Liver (tissue), 9 donors: ENCODE results near the gene ZNF267. TPM values are rescaled to one million over a fixed set of nuclear protein-coding genes. Genes with fewer than 3 reads are reported as not detected.

Experiments used
- DNase-seq: peaks from one replicate; pipeline ENCODE4 v3.0.0-alpha.2; 2017; ENCODE audit warnings: low spot score
- H3K27ac ChIP-seq, 2 donors: one replicate each; pipeline ENCODE4 v1.7.0; 2013; ENCODE audit warnings: inconsistent platforms in 2 of 2, low read length in 2 of 2, control low read depth in 1 of 2, low read depth in 1 of 2, mild to moderate bottlenecking in 1 of 2
- H3K27me3 ChIP-seq, 4 donors: one replicate each; pipeline versions ENCODE4 v1.6.1 to v1.7.0; 2013; ENCODE audit warnings: low read length in 3 of 4, inconsistent platforms in 1 of 4, mild to moderate bottlenecking in 1 of 4, moderate library complexity in 1 of 4; ENCODE audit not compliant: control insufficient read depth in 4 of 4, insufficient read depth in 4 of 4
- H3K36me3 ChIP-seq, 4 donors: one replicate each; pipeline versions ENCODE4 v1.6.1 to v1.7.0; 2013; ENCODE audit warnings: low read length in 3 of 4, mild to moderate bottlenecking in 3 of 4, low read depth in 1 of 4, moderate library complexity in 1 of 4; ENCODE audit not compliant: control insufficient read depth in 4 of 4, insufficient read depth in 3 of 4
- H3K4me1 ChIP-seq, 4 donors: one replicate each; pipeline versions ENCODE4 v1.6.1 to v1.7.0; 2013; ENCODE audit warnings: low read length in 3 of 4, mild to moderate bottlenecking in 3 of 4, moderate library complexity in 1 of 4; ENCODE audit not compliant: control insufficient read depth in 4 of 4, insufficient read depth in 4 of 4
- H3K4me3 ChIP-seq, 3 donors: one replicate each; pipeline versions ENCODE4 v1.6.1 to v1.7.0; 2013; ENCODE audit warnings: low read length in 3 of 3, control low read depth in 1 of 3, low read depth in 1 of 3, mild to moderate bottlenecking in 1 of 3
- H3K9ac ChIP-seq, 2 donors: one replicate each; pipeline ENCODE4 v1.7.0; 2013; ENCODE audit warnings: low read length in 2 of 2, mild to moderate bottlenecking in 2 of 2, moderate library complexity in 2 of 2, control low read depth in 1 of 2, low read depth in 1 of 2
- H3K9me3 ChIP-seq, 4 donors: one replicate each; pipeline versions ENCODE4 v1.6.1 to v1.7.0; 2013; ENCODE audit warnings: low read length in 3 of 4; ENCODE audit not compliant: control insufficient read depth in 4 of 4
- EGR1 ChIP-seq, 2 donors: IDR thresholded peaks; 2 replicates each; pipeline ENCODE4 v1.6.1; 2016 to 2018; ENCODE audit warnings: antibody characterized with exemption in 2 of 2, low read depth in 2 of 2
- FOXA1 ChIP-seq: IDR thresholded peaks from 2 replicates; pipeline ENCODE4 v1.6.1; 2016; ENCODE audit warnings: antibody characterized with exemption
- HNF4A ChIP-seq, 2 donors: conservative IDR thresholded peaks; 2 replicates each; pipeline ENCODE4 v1.6.1; 2016; ENCODE audit warnings: antibody characterized with exemption in 2 of 2, mild to moderate bottlenecking in 2 of 2
- HNF4G ChIP-seq: IDR thresholded peaks from 2 replicates; pipeline ENCODE4 v1.6.1; 2016; ENCODE audit warnings: antibody characterized with exemption
- JUND ChIP-seq, 2 donors: IDR thresholded peaks; 2 replicates each; pipeline ENCODE4 v1.6.1; 2016; ENCODE audit warnings: antibody characterized with exemption in 2 of 2
- RAD21 ChIP-seq, 2 donors: IDR thresholded peaks; 2 replicates each; pipeline ENCODE4 v1.6.1; 2016; ENCODE audit warnings: antibody characterized with exemption in 2 of 2, mild to moderate bottlenecking in 2 of 2
- RXRA ChIP-seq, 2 donors: IDR thresholded peaks; 2 replicates each; pipeline ENCODE4 v1.6.1; 2017 to 2018; ENCODE audit warnings: antibody characterized with exemption in 2 of 2, mild to moderate bottlenecking in 1 of 2
- SP1 ChIP-seq: IDR thresholded peaks from 2 replicates; pipeline ENCODE4 v1.6.1; 2018; ENCODE audit warnings: antibody characterized with exemption, mild to moderate bottlenecking
- TAF1 ChIP-seq: conservative IDR thresholded peaks from 2 replicates; pipeline ENCODE4 v1.6.1; 2016; ENCODE audit warnings: antibody characterized with exemption, mild to moderate bottlenecking
- YY1 ChIP-seq: IDR thresholded peaks from 2 replicates; pipeline ENCODE4 v1.6.1; 2016; ENCODE audit warnings: antibody characterized with exemption, mild to moderate bottlenecking
- WGBS: extraction: QIAGEN DNeasy Blood & Tissue Kit; methylation state at CpG from one replicate; pipeline ENCODE4 v1.1.7; 2013; 5-methylcytosine and 5-hydroxymethylcytosine counted together
- polyA plus RNA-seq, 2 donors: library from polyadenylated mRNA; stranded (reverse) in 1 of 2; unstranded in 1 of 2; fragments of 200-250 nt in 1 of 2; fragments of >200 nt in 1 of 2; fragmentation: Nextera tagmentation in 1 of 2; extraction: Ambion mirVana in 1 of 2; gene quantifications; one replicate each; pipeline versions ENCODE4 v1.2.1 to v1.2.3, GENCODE V29; 2013 to 2015
- total RNA-seq, 2 donors: library from RNA; depleted of rRNA; stranded (reverse); fragments of >200 nt; gene quantifications; one replicate each; pipeline ENCODE4 v1.2.3, GENCODE V29; 2014
- TF ChIP-seq, protein P1 (sequence below): IDR thresholded peaks from 2 replicates; pipeline ENCODE4 v1.6.1; 2016; ENCODE audit warnings: antibody characterized with exemption
- TF ChIP-seq, protein P2 (sequence below): IDR thresholded peaks from 2 replicates; pipeline ENCODE4 v1.6.1; 2016; ENCODE audit warnings: antibody characterized with exemption
- TF ChIP-seq, protein P3 (sequence below): IDR thresholded peaks from 2 replicates; pipeline ENCODE4 v1.6.1; 2016; ENCODE audit warnings: antibody characterized with exemption
- TF ChIP-seq, protein P4 (sequence below): IDR thresholded peaks from 2 replicates; pipeline ENCODE4 v1.6.1; 2016; ENCODE audit warnings: antibody characterized with exemption, mild to moderate bottlenecking
- donor health status: healthy.
- donor health status: healthy.
- donor health status: healthy.
- donor health status: healthy.
- donor health status: healthy.

Gene ZNF267
- total and polyA plus RNA-seq, 4 donors: 1.9 to 9.0 (median 3.7) TPM

DNA sequence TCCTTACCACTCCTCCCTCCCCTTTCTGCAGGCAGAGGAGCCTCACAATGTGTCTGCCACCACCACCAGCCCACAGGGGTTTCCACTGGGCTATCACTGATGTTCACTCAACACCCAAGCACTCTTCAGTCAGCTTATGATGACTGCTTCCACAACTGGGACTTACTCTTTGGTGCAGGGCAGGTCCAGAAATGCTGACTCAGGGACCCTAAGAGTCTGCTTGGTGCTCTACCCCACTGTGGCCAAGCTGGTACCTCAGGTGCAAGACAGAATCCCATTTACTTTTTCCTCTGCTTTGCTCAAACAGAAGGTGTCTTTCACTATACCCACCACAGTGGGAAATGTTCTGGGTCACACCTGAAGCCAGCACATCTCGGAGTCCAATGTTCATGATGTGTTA, 40.1 kb downstream of the ZNF267 start:
- DNase-seq: no peak
- peaks cover 26 to 90% (median 46%) of the 10 kb centered on the region in 4 donors for H3K9me3 ChIP-seq
- WGBS: 98% methylated on average over 1 of the region's 1 CpG
- H3K27ac ChIP-seq: no peak overlapping the region
- H3K4me3 ChIP-seq: peak overlapping the region in 2 of 3 donors; percentile 41 to 59
- no peak overlapping the region for H3K9ac ChIP-seq
- peaks cover 8 to 49% (median 34%) of the 10 kb centered on the region in 4 donors for H3K36me3 ChIP-seq
- TF ChIP-seq HNF4A (conservative IDR thresholded peaks at IDR 0.05) (no peak), YY1 (no peak), FOXA1 (no peak), RXRA (IDR thresholded peaks at IDR 0.05) (no peak), HNF4G (no peak), RAD21 (IDR thresholded peaks at IDR 0.05) (no peak), EGR1 (IDR thresholded peaks at IDR 0.05; ENCODE audit: low read depth in 2 of 2) (no peak), TAF1 (no peak), SP1 (no peak), JUND (IDR thresholded peaks at IDR 0.05) (no peak)
- TF ChIP-seq, protein P1, sequence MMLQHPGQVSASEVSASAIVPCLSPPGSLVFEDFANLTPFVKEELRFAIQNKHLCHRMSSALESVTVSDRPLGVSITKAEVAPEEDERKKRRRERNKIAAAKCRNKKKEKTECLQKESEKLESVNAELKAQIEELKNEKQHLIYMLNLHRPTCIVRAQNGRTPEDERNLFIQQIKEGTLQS: no peak
- TF ChIP-seq, protein P2, sequence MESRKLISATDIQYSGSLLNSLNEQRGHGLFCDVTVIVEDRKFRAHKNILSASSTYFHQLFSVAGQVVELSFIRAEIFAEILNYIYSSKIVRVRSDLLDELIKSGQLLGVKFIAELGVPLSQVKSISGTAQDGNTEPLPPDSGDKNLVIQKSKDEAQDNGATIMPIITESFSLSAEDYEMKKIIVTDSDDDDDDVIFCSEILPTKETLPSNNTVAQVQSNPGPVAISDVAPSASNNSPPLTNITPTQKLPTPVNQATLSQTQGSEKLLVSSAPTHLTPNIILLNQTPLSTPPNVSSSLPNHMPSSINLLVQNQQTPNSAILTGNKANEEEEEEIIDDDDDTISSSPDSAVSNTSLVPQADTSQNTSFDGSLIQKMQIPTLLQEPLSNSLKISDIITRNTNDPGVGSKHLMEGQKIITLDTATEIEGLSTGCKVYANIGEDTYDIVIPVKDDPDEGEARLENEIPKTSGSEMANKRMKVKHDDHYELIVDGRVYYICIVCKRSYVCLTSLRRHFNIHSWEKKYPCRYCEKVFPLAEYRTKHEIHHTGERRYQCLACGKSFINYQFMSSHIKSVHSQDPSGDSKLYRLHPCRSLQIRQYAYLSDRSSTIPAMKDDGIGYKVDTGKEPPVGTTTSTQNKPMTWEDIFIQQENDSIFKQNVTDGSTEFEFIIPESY: no peak
- TF ChIP-seq, protein P3, sequence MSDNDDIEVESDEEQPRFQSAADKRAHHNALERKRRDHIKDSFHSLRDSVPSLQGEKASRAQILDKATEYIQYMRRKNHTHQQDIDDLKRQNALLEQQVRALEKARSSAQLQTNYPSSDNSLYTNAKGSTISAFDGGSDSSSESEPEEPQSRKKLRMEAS: no peak
- TF ChIP-seq, protein P4, sequence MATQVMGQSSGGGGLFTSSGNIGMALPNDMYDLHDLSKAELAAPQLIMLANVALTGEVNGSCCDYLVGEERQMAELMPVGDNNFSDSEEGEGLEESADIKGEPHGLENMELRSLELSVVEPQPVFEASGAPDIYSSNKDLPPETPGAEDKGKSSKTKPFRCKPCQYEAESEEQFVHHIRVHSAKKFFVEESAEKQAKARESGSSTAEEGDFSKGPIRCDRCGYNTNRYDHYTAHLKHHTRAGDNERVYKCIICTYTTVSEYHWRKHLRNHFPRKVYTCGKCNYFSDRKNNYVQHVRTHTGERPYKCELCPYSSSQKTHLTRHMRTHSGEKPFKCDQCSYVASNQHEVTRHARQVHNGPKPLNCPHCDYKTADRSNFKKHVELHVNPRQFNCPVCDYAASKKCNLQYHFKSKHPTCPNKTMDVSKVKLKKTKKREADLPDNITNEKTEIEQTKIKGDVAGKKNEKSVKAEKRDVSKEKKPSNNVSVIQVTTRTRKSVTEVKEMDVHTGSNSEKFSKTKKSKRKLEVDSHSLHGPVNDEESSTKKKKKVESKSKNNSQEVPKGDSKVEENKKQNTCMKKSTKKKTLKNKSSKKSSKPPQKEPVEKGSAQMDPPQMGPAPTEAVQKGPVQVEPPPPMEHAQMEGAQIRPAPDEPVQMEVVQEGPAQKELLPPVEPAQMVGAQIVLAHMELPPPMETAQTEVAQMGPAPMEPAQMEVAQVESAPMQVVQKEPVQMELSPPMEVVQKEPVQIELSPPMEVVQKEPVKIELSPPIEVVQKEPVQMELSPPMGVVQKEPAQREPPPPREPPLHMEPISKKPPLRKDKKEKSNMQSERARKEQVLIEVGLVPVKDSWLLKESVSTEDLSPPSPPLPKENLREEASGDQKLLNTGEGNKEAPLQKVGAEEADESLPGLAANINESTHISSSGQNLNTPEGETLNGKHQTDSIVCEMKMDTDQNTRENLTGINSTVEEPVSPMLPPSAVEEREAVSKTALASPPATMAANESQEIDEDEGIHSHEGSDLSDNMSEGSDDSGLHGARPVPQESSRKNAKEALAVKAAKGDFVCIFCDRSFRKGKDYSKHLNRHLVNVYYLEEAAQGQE: no peak
- H3K4me1 ChIP-seq: no peaks in the 10 kb centered on the region
- no peaks in the 10 kb centered on the region for H3K27me3 ChIP-seq

DNA sequence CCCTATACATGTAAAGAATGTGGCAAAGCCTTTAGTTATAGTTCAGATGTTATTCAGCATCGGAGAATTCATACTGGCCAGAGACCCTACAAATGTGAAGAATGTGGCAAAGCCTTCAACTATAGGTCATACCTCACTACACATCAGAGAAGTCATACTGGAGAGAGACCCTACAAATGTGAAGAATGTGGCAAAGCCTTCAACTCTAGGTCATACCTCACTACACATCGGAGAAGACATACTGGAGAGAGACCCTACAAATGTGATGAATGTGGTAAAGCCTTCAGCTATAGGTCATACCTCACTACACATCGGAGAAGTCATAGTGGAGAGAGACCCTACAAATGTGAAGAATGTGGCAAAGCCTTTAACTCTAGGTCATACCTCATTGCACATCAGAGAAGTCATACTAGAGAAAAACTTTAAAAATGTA, 42.5 kb downstream of the ZNF267 start:
- peaks cover 8 to 47% (median 32%) of the 10 kb centered on the region in 4 donors for H3K36me3 ChIP-seq
- peak overlapping the region in 2 of 3 donors; percentile 37 to 71 for H3K4me3 ChIP-seq

More for the DNA sequence above, 42.5 kb downstream of the ZNF267 start:
- DNase-seq: no peak
- Histone ChIP-seq H3K4me1 (no peaks in the 10 kb centered on the region), H3K9me3 (peaks cover 44 to 96% (median 56%) of the 10 kb centered on the region in 4 donors), H3K9ac (no peak overlapping the region), H3K27me3 (no peaks in the 10 kb centered on the region), H3K27ac (no peak overlapping the region)
- TF ChIP-seq, protein P2: no peak
- TF ChIP-seq HNF4G: peak; percentile 8
- 99% methylated on average over 3 of the region's 3 CpGs for WGBS
